ENCODE results near the gene MOBP.

- TF ChIP-seq POLR2A (IDR thresholded peaks at IDR 0.05; ENCODE audit: low read depth, low read length) (no peak), POLR2AphosphoS5 (IDR thresholded peaks at IDR 0.05; ENCODE audit: low read depth, low read length) (no peak), TAF1 (IDR thresholded peaks at IDR 0.05; ENCODE audit: low read depth, low read length) (no peak), POU2F2 (IDR thresholded peaks at IDR 0.05; ENCODE audit: low read depth, low read length) (no peak), SPI1 (IDR thresholded peaks at IDR 0.05; ENCODE audit: low read depth, low read length) (no peak), PAX5 (IDR thresholded peaks at IDR 0.05; ENCODE audit: insufficient read depth, low read length, severe bottlenecking) (no peak)
Observed at GRCh38 chr3:39494781-39495180, 27.3 kb downstream of the MOBP start.
